H1 (cell line): ENCODE results near the gene NRP2.

Experiments used
- CEBPB ChIP-seq: IDR thresholded peaks from 2 replicates; pipeline ENCODE4 v1.6.1; 2012; ENCODE audit warnings: low read depth, low read length
- EGR1 ChIP-seq: IDR thresholded peaks from 2 replicates; pipeline ENCODE4 v1.6.1; 2011; ENCODE audit warnings: low read depth, low read length, borderline replicate concordance
- GABPA ChIP-seq: IDR thresholded peaks from 2 replicates; pipeline ENCODE4 v1.6.1; 2011; ENCODE audit warnings: mild to moderate bottlenecking, low read length, moderate library complexity, borderline replicate concordance; ENCODE audit not compliant: insufficient read depth
- MAX ChIP-seq: IDR thresholded peaks from 2 replicates; pipeline ENCODE4 v1.6.1; 2012; ENCODE audit warnings: inconsistent platforms
- POLR2AphosphoS5 ChIP-seq: IDR thresholded peaks from 2 replicates; pipeline ENCODE4 v1.6.1; 2011; ENCODE audit warnings: low read depth, low read length
- SUZ12 ChIP-seq: fragments of 200-600 bp; sonication (generic); IDR thresholded peaks from 2 replicates; pipeline ENCODE4 v1.6.1; 2012; ENCODE audit warnings: mild to moderate bottlenecking, inconsistent platforms, low read length, moderate library complexity, mixed read lengths
- TF ChIP-seq, protein P1 (sequence below), 3 experiments: IDR thresholded peaks; 1 replicate in 2 of 3; 2 replicates in 1 of 3; pipeline versions ENCODE4 v1.5.1 to v1.6.1; 2011; ENCODE audit warnings: low read length in 3 of 3, mild to moderate bottlenecking in 3 of 3, inconsistent platforms in 2 of 3, low read depth in 1 of 3, moderate library complexity in 1 of 3; ENCODE audit not compliant: insufficient read depth in 1 of 3; ENCODE audit errors: control extremely low read depth in 1 of 3

- TF ChIP-seq MAX: no peak
- no peak for TF ChIP-seq POLR2AphosphoS5
- TF ChIP-seq SUZ12: no peak
- TF ChIP-seq CEBPB: no peak
- TF ChIP-seq, protein P1, sequence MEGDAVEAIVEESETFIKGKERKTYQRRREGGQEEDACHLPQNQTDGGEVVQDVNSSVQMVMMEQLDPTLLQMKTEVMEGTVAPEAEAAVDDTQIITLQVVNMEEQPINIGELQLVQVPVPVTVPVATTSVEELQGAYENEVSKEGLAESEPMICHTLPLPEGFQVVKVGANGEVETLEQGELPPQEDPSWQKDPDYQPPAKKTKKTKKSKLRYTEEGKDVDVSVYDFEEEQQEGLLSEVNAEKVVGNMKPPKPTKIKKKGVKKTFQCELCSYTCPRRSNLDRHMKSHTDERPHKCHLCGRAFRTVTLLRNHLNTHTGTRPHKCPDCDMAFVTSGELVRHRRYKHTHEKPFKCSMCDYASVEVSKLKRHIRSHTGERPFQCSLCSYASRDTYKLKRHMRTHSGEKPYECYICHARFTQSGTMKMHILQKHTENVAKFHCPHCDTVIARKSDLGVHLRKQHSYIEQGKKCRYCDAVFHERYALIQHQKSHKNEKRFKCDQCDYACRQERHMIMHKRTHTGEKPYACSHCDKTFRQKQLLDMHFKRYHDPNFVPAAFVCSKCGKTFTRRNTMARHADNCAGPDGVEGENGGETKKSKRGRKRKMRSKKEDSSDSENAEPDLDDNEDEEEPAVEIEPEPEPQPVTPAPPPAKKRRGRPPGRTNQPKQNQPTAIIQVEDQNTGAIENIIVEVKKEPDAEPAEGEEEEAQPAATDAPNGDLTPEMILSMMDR (IDR thresholded peaks at IDR 0.05; ENCODE audit: control extremely low read depth in 1 of 3, insufficient read depth in 1 of 3, low read depth in 1 of 3, low read length in 3 of 3): no peak
- TF ChIP-seq GABPA: no peak
- TF ChIP-seq EGR1: no peak
Measured at GRCh38 chr2:205709319-205709718, 27.0 kb downstream of the NRP2 start.
